T-helper 17 cell (primary cell): ENCODE data around the gene PARL. TPM values are rescaled to one million over a fixed set of nuclear protein-coding genes. Genes with fewer than 3 reads are reported as not detected.
A peak's percentile ranks its signal among the peaks of the same experiment; 100 is the strongest.
"Not testable (repeated sequence)": the region's sequence is repeated elsewhere in the genome, so short reads cannot be mapped to it uniquely, and the experiment has no call there.

Experiments used
- ATAC-seq: fragments of 150-1000 bp; cut with Tn5 transposase; 2 replicates; pipeline ENCODE4 v1.10.0; 2021; ENCODE audit warnings: mild to moderate bottlenecking, moderate library complexity
- DNase-seq, 3 donors: peaks; one replicate each; pipeline versions ENCODE4 v3.0.0 to v3.0.0-alpha.2; 2020 to 2021
- H3K9me3 ChIP-seq: one replicate; pipeline ENCODE4 v1.7.0; 2013; ENCODE audit warnings: low read length, mild to moderate bottlenecking; ENCODE audit not compliant: control insufficient read depth, poor library complexity, severe bottlenecking
- H3K27ac Mint-ChIP-seq: one replicate; pipeline ENCODE4 v1.8.0; 2022; ENCODE audit warnings: mild to moderate bottlenecking, moderate library complexity, mixed read lengths
- H3K27me3 Mint-ChIP-seq: one replicate; pipeline ENCODE4 v1.8.0; 2022; ENCODE audit warnings: mixed read lengths
- H3K36me3 Mint-ChIP-seq: one replicate; pipeline ENCODE4 v1.8.0; 2022; ENCODE audit warnings: low read depth, mixed read lengths
- H3K4me1 Mint-ChIP-seq: one replicate; pipeline ENCODE4 v1.8.0; 2022; ENCODE audit warnings: mild to moderate bottlenecking, mixed read lengths
- H3K4me3 Mint-ChIP-seq: one replicate; pipeline ENCODE4 v1.8.0; 2022; ENCODE audit warnings: mild to moderate bottlenecking, moderate library complexity, mixed read lengths
- total RNA-seq, 4 donors: library from RNA in 2 of 4; stranded (reverse) in 2 of 4; gene quantifications; one replicate each; pipeline ENCODE4 v1.2.3 and lab custom pipeline; 2022 to 2026

The PARL gene
- total RNA-seq, 2 donors from 2014 or later, result 36.6 to 38.3 TPM

GRCh38 chr3:183799461-183799860, 85.2 kb downstream of the PARL start:
- H3K9me3 ChIP-seq, result no peaks in the 10 kb centered on the region
- Mint-ChIP-seq H3K4me3 (no peak overlapping the region), H3K4me1 (no peaks in the 10 kb centered on the region), H3K36me3 (peaks cover 18% of the 10 kb centered on the region), H3K27me3 (no peaks in the 10 kb centered on the region), H3K27ac (no peak overlapping the region)
- ATAC-seq (no peak), DNase-seq (no peak)

GRCh38 chr3:183797996-183798395, 86.7 kb downstream of the PARL start:
- Mint-ChIP-seq H3K4me1 (no peaks in the 10 kb centered on the region), H3K27ac (no peak overlapping the region), H3K4me3 (no peak overlapping the region), H3K27me3 (no peaks in the 10 kb centered on the region), H3K36me3 (peaks cover 15% of the 10 kb centered on the region)
- no peak for ATAC-seq
- no peak for DNase-seq
- H3K9me3 ChIP-seq, result no peaks in the 10 kb centered on the region

DNA sequence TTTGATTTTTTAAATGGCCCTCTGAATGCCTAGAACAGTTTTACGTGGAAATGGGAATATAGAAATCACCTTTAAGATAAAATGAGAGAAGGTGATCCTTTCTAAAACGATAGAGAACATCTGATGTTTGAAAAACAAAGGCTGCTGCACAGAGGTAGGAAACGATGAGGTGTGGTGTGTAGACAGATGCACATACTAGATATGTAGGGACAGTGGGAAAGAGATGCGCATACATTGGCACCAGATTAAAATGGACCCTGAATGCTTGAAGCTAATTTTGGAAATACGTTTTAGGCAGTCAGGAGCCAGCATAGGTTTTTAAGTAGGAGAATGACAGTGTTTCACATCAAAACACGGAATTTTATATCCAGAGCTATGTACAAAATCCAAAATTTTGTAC, 88.3 kb downstream of the PARL start:
- no peak overlapping the region for H3K4me3 Mint-ChIP-seq
- H3K4me1 Mint-ChIP-seq, result no peaks in the 10 kb centered on the region
- no peaks in the 10 kb centered on the region for H3K27me3 Mint-ChIP-seq
- DNase-seq, result no peak
- no peak overlapping the region for H3K27ac Mint-ChIP-seq
- peaks cover 12% of the 10 kb centered on the region for H3K36me3 Mint-ChIP-seq
- ATAC-seq, result no peak
- H3K9me3 ChIP-seq, result no peaks in the 10 kb centered on the region

DNA sequence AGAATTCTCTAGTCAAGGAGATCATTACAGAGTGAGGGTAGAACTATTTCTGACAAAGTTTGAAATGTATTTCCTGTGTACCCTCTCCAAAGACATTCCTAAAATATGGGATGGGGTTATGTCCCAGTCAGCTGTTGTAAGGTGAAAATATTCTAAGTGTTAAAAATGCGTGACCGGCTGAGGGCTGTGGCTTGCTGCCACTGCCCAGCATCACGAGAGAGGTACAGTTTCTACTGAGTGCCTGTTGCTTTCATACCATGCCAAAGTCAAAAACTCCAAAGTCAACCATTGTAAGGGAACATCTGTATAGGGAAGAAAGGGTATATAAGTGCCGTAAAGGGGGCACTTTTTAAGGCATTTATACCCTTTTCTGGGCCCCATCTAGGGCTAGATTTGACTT, 90.2 kb downstream of the PARL start:
- ATAC-seq (no peak), DNase-seq (no peak)
- no peak overlapping the region for H3K27ac Mint-ChIP-seq
- H3K4me3 Mint-ChIP-seq, result no peak overlapping the region
- peaks cover 5% of the 10 kb centered on the region for H3K4me1 Mint-ChIP-seq
- H3K9me3 ChIP-seq, result no peaks in the 10 kb centered on the region
- no peaks in the 10 kb centered on the region for H3K27me3 Mint-ChIP-seq
- H3K36me3 Mint-ChIP-seq, result peaks cover 16% of the 10 kb centered on the region

GRCh38 chr3:183792976-183793375, 91.7 kb downstream of the PARL start:
- H3K4me3 Mint-ChIP-seq, result no peak overlapping the region
- peaks cover 11% of the 10 kb centered on the region for H3K4me1 Mint-ChIP-seq
- peaks cover 18% of the 10 kb centered on the region for H3K36me3 Mint-ChIP-seq
- H3K27ac Mint-ChIP-seq, result no peak overlapping the region
- H3K9me3 ChIP-seq, result no peaks in the 10 kb centered on the region
- H3K27me3 Mint-ChIP-seq, result no peaks in the 10 kb centered on the region
- DNase-seq (no peak), ATAC-seq (no peak)

DNA sequence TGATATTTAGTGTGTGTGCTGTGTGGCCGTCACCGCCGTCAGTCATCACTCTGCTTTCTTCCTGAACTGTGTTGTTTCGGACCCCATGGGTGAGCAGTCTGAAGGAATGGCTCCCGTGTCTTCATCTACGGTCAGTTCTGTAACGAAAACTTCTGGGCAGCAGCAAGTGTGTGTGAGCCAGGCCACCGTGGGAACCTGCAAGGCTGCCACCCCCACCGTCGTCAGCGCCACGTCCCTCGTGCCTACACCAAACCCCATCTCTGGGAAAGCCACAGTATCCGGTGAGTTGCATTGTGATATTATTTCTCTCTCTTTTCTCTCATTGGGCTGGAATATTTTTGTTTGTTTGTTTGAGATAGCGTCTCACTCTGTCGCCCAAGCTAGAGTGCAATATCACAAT, 94.0 kb downstream of the PARL start:
- Mint-ChIP-seq H3K4me3 (no peak overlapping the region), H3K27ac (no peak overlapping the region), H3K4me1 (peaks cover 11% of the 10 kb centered on the region), H3K36me3 (peaks cover 18% of the 10 kb centered on the region), H3K27me3 (no peaks in the 10 kb centered on the region)
- H3K9me3 ChIP-seq, result no peaks in the 10 kb centered on the region
- no peak for ATAC-seq
- no peak for DNase-seq

- no peaks in the 10 kb centered on the region for H3K27me3 Mint-ChIP-seq
- peaks cover 18% of the 10 kb centered on the region for H3K36me3 Mint-ChIP-seq
- DNase-seq (no peak), ATAC-seq (no peak)
- peak overlapping the region; percentile 69 for H3K27ac Mint-ChIP-seq
- no peak overlapping the region for H3K4me3 Mint-ChIP-seq
- H3K4me1 Mint-ChIP-seq, result peaks cover 11% of the 10 kb centered on the region
- no peaks in the 10 kb centered on the region for H3K9me3 ChIP-seq
Observed at GRCh38 chr3:183789826-183790225, 94.9 kb downstream of the PARL start.

DNA sequence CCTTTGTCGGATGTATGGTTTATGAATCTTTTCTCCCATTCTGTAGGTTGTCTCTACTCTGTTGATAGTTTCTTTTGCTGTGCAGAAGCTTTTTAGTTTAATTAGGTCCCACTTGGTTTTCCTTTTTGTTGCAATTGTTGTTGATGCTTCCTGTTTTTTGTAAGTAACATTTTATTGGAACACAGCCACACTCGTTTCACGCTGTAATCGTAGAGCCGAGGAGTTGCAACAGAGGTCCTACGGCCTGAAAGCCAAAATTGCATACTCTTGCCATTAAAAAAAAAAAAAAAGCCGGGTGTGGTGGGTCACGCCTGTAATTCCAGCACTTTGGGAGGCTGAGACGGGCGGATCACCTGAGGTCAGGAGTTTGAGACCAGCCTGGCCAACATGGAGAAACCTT, 100.2 kb downstream of the PARL start:
- H3K4me3 Mint-ChIP-seq, result not testable (repeated sequence)

DNA sequence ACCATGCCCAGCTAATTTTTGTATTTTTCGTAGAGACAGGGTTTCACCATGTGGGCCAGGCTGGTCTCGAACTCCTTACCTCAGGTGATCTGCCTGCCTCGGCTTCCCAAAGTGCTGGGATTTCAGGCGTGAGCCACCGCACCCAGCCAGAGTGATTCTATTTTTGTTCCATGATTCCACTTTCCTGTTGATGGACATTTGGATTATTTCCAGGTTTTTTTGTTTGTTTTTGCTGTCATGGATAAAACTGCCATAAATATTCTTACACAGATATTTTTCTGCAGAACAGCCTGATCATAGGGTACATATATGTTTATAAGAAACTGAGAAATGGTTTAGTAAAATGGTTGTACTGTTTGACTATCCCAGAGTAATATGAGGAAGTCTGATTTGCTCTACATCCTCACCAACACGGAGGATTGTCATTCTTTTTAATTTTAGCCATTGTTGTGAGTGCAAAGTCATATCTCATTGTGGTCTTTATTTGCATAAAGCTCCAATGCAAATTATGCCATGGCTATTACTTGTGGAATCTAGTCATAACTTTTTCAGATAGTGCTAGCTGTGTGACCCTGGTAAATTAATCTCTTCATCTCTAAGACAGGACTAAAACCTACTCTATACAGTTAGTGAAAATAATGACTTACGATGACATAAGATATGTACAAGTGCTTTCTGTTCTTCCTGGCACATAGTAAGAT, 102.0 kb downstream of the PARL start:
- H3K36me3 Mint-ChIP-seq, result peaks cover 2% of the 10 kb centered on the region
- DNase-seq (no peak), ATAC-seq (no peak)
- peak overlapping the region; percentile 29 for H3K27ac Mint-ChIP-seq
- peaks cover 3% of the 10 kb centered on the region for H3K4me1 Mint-ChIP-seq
- no peak overlapping the region for H3K4me3 Mint-ChIP-seq
- H3K27me3 Mint-ChIP-seq, result no peaks in the 10 kb centered on the region
- H3K9me3 ChIP-seq, result no peaks in the 10 kb centered on the region

More for the DNA sequence above, 100.2 kb downstream of the PARL start:
- H3K36me3 Mint-ChIP-seq, ATAC-seq, H3K9me3 ChIP-seq, H3K27me3 Mint-ChIP-seq, H3K27ac Mint-ChIP-seq, DNase-seq, H3K4me1 Mint-ChIP-seq: not testable (repeated sequence)

- DNase-seq (no peak), ATAC-seq (no peak)
- H3K4me1 Mint-ChIP-seq, result peaks cover 4% of the 10 kb centered on the region
- H3K9me3 ChIP-seq, result no peaks in the 10 kb centered on the region
- H3K27me3 Mint-ChIP-seq, result no peaks in the 10 kb centered on the region
- H3K36me3 Mint-ChIP-seq, result peaks cover 5% of the 10 kb centered on the region
- no peak overlapping the region for H3K27ac Mint-ChIP-seq
- H3K4me3 Mint-ChIP-seq, result no peak overlapping the region
Observed at GRCh38 chr3:183781246-183781645, 103.4 kb downstream of the PARL start.

GRCh38 chr3:183779896-183780465, 104.7 kb downstream of the PARL start:
- no peak for ATAC-seq
- H3K27me3 Mint-ChIP-seq, result no peaks in the 10 kb centered on the region
- peaks cover 4% of the 10 kb centered on the region for H3K4me1 Mint-ChIP-seq
- no peak overlapping the region for H3K4me3 Mint-ChIP-seq
- H3K9me3 ChIP-seq, result no peaks in the 10 kb centered on the region
- peaks cover 8% of the 10 kb centered on the region for H3K36me3 Mint-ChIP-seq
- no peak overlapping the region for H3K27ac Mint-ChIP-seq
- DNase-seq, result no peak

Other genes with a start within 250 kb of the PARL start
- gene KLHL24, start 249.3 kb downstream of the PARL start, total RNA-seq, result 100 to 1,000 TPM; 120 to 143 TPM
- gene YEATS2, start 187.1 kb downstream of the PARL start, total RNA-seq, result 10 to 100 TPM; 25.3 to 31.1 TPM
- 1 to 10 TPM in 1 of 2 donors, under 1 TPM in 1; 0.26 to 1.7 TPM for gene MAP6D1, start 59.3 kb downstream of the PARL start, total RNA-seq
- 10 to 100 TPM; 17.5 to 17.6 TPM for gene ABCC5, start 133.0 kb upstream of the PARL start, total RNA-seq
- gene HTR3D, start 146.9 kb upstream of the PARL start, total RNA-seq, result not detected
- gene HTR3C, start 168.2 kb upstream of the PARL start, total RNA-seq, result not detected
- not detected for gene HTR3E, start 212.2 kb upstream of the PARL start, total RNA-seq